ENCODE data around the gene WDR93.
A peak's percentile ranks its signal among the peaks of the same experiment; 100 is the strongest.
"Not testable (repeated sequence)": the region's sequence is repeated elsewhere in the genome, so short reads cannot be mapped to it uniquely, and the experiment has no call there.

WDR93 gene

GRCh38 chr15:89767411-89767915 is 76.9 kb downstream of the WDR93 start:
- DNase-seq (ENCODE audit: low spot score) (no peak), FAIRE-seq (no peak)

GRCh38 chr15:89768071-89768500 is 77.5 kb downstream of the WDR93 start:
- FAIRE-seq: no peak
- DNase-seq (ENCODE audit: low spot score): no peak

- DNase-seq (ENCODE audit: low spot score): no peak
- no peak for FAIRE-seq
Measured at GRCh38 chr15:89769366-89769765, 78.8 kb downstream of the WDR93 start.

- no peak for DNase-seq (ENCODE audit: low spot score)
- no peak for FAIRE-seq
Measured at GRCh38 chr15:89770041-89770440, 79.4 kb downstream of the WDR93 start.

GRCh38 chr15:89772932-89773583 is 82.4 kb downstream of the WDR93 start:
- DNase-seq (ENCODE audit: low spot score) (no peak), FAIRE-seq (no peak)

GRCh38 chr15:89774492-89774891 is 83.9 kb downstream of the WDR93 start:
- FAIRE-seq: no peak
- DNase-seq (ENCODE audit: low spot score): no peak

GRCh38 chr15:89775815-89776214 is 85.2 kb downstream of the WDR93 start:
- DNase-seq (ENCODE audit: low spot score) (no peak), FAIRE-seq (no peak)

GRCh38 chr15:89776274-89777072 is 85.9 kb downstream of the WDR93 start, which contains the start of gene MESP2:
Gene MESP2, plus strand, starts transcription at chr15:89776332. Its CDS starts 26 bp downstream, at chr15:89776358.
- DNase-seq (ENCODE audit: low spot score): no peak
- no peak for FAIRE-seq

GRCh38 chr15:89777073-89777751 is 86.6 kb downstream of the WDR93 start:
- DNase-seq (ENCODE audit: low spot score) (no peak), FAIRE-seq (no peak)

- DNase-seq (ENCODE audit: low spot score) (no peak), FAIRE-seq (no peak)
Measured at GRCh38 chr15:89777782-89778380, 87.3 kb downstream of the WDR93 start.

GRCh38 chr15:89778861-89779260 is 88.2 kb downstream of the WDR93 start:
- DNase-seq (ENCODE audit: low spot score): no peak
- FAIRE-seq: no peak

GRCh38 chr15:89780601-89781000 is 90.0 kb downstream of the WDR93 start:
- no peak for FAIRE-seq
- DNase-seq (ENCODE audit: low spot score): no peak

- FAIRE-seq: peak; percentile 32
Measured at GRCh38 chr15:89781055-89781454, 90.4 kb downstream of the WDR93 start.

GRCh38 chr15:89781891-89782618 is 91.4 kb downstream of the WDR93 start:
- FAIRE-seq (no peak), DNase-seq (ENCODE audit: low spot score) (peak; percentile 62)

More at GRCh38 chr15:89781055-89781454, 90.4 kb downstream of the WDR93 start:
- DNase-seq (ENCODE audit: low spot score): no peak

GRCh38 chr15:89782619-89782950 is 92.0 kb downstream of the WDR93 start:
- DNase-seq (ENCODE audit: low spot score); FAIRE-seq: not testable (repeated sequence)

GRCh38 chr15:89783111-89783860 is 92.7 kb downstream of the WDR93 start:
- DNase-seq (ENCODE audit: low spot score) (no peak), FAIRE-seq (no peak)

- no peak for FAIRE-seq
- no peak for DNase-seq (ENCODE audit: low spot score)
Measured at GRCh38 chr15:89783861-89784685, 93.5 kb downstream of the WDR93 start.

- no peak for FAIRE-seq
- DNase-seq (ENCODE audit: low spot score): no peak
Measured at GRCh38 chr15:89784686-89784960, 94.0 kb downstream of the WDR93 start.

GRCh38 chr15:89785064-89785773 is 94.6 kb downstream of the WDR93 start:
- DNase-seq (ENCODE audit: low spot score) (no peak), FAIRE-seq (no peak)
